ENCODE measurements around the gene PCGF3. TPM values are rescaled to one million over a fixed set of nuclear protein-coding genes. Genes with fewer than 3 reads are reported as not detected.
A peak's percentile ranks its signal among the peaks of the same experiment; 100 is the strongest.

PCGF3 gene
- total and polyA plus RNA-seq, 9 of the 15 experiments (the other 6 are each of a cell fraction or from before 2014, with no cell fraction given) = 2.6 to 46.1 (median 20.3) TPM

- no peak for TF ChIP-seq GABPB1 (CRISPR knock-in tag; IDR thresholded peaks at IDR 0.05)
- TF ChIP-seq EGR1 (conservative IDR thresholded peaks at IDR 0.05) = peak; percentile 27; the same call in 1 of the 2 replicates
- TF ChIP-seq BCOR (IDR thresholded peaks at IDR 0.05) = 0 out of 2 replicates have a peak, but pooled peaks have one; percentile 38
- TF ChIP-seq RB1 (IDR thresholded peaks at IDR 0.05; ENCODE audit: low read depth) = peak; percentile 56; the same call in 1 of the 2 replicates
- TF ChIP-seq ARID4B (CRISPR knock-in tag; IDR thresholded peaks at IDR 0.05) = no peak; the same call in 1 of the 2 replicates
- TF ChIP-seq MLLT1 (IDR thresholded peaks at IDR 0.05) = peak; percentile 15 to 82; a peak in 1 of 4 replicates
These were observed at the start of gene PCGF3 (continued) for GRCh38 chr4:705278-706082.

Data from K562 (cell line).